GM18858 (cell line): Measurements from ENCODE around the gene SERTAD2.

Experiments
- ATAC-seq: cut with Tn5 transposase; IDR thresholded peaks from one replicate; pipeline ENCODE4 v1.9.1; 2021; ENCODE audit not compliant: unreplicated experiment

Gene SERTAD2

DNA sequence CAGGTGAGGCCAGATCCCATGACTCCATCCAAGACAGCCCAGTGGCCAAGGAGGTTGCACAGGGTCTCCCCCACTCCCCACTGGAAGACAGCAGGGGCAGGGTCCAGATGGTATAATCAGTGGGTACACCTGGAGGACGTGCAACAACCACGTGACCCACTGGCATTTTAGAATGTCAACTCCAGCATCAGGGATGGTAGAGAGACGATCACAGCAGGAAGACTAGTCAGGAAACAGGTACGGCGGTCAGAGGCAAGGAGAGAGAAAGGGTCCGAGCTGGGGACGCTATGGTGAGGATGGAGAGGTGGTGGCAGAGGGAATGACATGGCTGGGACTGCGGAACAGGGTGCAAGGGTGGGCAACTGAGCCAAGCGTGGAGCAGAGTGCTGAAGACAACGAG lies 23.0 kb downstream of the SERTAD2 start:
- ATAC-seq: no peak

DNA sequence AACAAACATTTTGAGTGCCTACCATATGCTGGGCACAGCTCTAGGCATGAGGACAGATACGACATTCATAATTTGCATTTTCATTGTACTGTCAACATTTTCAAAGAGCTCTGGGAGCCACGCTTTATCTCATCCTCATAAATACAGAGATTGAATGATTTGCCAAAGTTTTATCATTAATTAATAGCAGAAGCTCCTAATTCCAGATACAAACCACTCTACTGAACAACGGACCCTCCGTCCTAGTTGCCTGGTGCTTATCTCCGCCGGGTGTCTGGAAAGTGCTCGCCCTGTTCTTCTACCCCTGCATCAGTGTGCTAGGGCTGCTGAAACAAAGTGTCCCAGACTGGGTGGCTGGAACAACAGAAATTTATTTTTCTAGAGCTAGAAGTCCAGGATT lies 23.8 kb downstream of the SERTAD2 start:
- ATAC-seq: no peak

DNA sequence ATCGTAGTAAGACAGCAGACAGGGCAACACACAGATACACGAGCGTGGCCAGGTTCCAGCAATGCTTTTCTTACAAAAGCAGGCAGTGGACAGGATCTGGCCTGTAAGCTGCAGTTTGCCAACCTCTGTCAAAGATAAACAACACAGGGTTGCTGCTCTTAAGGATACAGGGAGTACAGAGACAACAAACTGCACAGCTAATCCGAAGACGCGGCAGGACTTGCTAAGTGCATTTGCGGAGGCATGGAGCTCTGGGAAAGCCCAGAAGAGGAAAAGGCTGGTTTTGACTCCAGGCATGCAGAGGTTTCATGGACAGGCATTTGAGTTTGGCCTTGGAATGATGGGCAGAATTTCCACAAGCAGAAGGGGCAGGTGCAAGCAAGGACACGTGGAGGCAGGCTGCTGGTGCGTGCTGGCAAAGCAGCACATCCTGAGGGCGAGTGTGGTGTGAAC lies 24.4 kb downstream of the SERTAD2 start:
- no peak for ATAC-seq

- no peak for ATAC-seq
These were observed 25.6 kb downstream of the SERTAD2 start for GRCh38 chr2:64627860-64628841.

- no peak for ATAC-seq
These were observed 26.6 kb downstream of the SERTAD2 start for GRCh38 chr2:64626963-64627760.

DNA sequence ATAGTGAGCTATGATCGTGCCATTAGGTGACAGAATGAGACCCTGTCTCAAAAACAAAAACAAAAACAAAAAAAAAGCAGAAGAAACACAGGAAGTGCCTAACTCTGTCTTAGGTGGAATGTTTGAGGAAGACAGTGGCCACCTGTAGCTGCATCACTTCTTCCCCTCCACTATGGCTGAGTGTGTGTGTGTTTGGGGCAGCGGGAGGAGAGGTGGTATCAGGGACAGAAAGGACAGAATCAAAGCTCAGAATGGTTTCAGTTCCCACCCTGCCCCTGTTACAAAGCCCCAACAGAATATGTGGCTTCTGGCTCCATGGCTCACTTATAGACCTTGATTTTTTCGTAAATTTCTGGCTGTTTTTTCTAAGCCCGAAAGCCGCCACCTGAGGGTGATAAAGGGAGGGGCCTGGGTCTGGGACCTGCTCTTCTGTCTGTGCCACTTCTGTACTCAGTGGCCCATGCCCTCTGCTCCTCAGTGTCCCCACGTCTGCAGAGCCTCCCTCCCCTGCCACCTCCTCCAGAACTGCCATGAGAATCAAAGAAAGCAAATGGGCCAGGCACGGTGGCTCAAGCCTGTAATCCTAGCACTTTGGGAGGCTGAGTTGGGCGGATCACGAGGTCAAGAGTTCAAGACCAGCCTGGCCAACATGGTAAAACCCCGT lies 27.4 kb downstream of the SERTAD2 start:
- no peak for ATAC-seq

- ATAC-seq: no peak
These were observed 28.2 kb downstream of the SERTAD2 start for GRCh38 chr2:64625299-64626145.

GRCh38 chr2:64624862-64625261 lies 28.9 kb downstream of the SERTAD2 start:
- no peak for ATAC-seq

- ATAC-seq: no peak
These were observed 29.6 kb downstream of the SERTAD2 start for GRCh38 chr2:64624108-64624610.

- no peak for ATAC-seq
These were observed 30.4 kb downstream of the SERTAD2 start for GRCh38 chr2:64623242-64623850.

GRCh38 chr2:64622443-64623241 lies 31.1 kb downstream of the SERTAD2 start:
- ATAC-seq: no peak

- no peak for ATAC-seq
These were observed 33.1 kb downstream of the SERTAD2 start for GRCh38 chr2:64620661-64621060.

DNA sequence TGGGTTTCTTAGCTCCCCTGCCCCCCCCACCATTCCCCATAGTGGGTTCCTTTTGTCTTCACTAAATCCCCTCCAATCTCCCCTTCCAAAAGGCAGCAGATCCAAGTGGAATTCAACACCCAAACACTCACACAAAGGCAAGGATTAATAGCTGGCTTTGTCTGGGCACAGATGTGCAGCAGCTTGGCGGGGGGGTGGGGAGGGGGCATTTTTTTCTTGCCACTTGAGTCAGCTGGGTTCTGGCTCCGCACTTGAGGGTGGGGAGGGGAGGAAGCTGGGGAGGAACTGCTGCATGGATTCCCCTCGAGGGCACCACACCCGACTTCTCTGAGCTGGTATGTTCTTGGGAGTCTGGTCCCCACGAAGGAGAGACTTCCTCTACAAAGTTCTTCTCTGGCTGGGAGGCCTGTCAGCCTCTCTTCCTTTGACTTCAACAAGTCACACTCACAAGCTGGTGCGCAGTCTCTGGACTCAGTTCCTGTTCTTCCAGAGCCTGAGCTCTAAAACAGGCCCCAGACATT lies 36.0 kb downstream of the SERTAD2 start:
- ATAC-seq: no peak

GRCh38 chr2:64615844-64616536 lies 37.7 kb downstream of the SERTAD2 start:
- ATAC-seq: no peak

GRCh38 chr2:64615192-64615763 lies 38.4 kb downstream of the SERTAD2 start:
- no peak for ATAC-seq

DNA sequence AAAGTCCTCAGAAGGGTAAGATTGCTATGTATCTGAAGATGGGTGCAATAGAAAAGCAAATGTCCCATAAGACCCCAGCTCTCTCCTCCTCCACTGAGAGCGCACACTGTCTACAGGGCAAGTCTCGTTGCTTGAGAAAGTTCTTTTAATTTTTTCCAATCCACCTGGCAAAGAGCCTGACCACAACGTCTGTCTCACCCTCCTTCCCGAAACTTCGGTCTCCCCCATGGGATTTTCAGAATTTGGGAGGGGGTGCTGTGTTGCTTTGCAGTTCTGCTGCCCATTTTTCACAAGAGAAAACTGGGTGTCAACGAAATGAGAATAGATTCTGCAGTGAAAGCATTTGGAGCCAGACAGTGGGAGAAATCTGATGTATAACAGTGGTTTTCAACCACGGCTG lies 40.4 kb downstream of the SERTAD2 start:
- ATAC-seq: no peak

DNA sequence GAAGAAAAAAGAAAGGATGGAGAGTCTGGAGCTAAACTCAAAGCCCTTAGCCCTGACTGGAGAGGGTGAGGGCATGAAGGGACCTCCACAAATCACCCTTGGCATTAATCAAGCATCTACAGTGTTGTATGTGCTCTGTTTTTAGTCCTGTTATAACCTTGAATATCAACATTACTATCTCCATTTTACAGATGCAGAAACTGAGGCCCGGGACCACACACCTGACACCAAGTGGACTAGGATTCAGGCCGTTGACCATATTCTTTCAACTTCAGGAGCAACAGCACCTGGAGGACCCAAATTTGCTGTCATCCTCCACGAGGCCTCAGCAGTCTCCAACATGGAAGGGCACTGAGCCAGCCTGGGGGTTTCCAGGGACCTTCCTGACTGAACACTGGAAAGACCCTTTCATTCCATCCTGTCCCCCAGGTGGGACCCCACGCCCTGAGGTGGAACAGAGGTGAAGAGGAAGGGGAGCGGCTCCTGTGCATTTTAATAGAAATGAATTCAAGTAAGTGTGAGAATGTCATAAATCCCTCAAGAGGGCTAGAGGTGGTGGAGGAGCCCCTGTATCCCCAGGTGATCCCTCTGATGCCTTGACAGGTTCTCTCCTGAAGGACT lies 41.0 kb downstream of the SERTAD2 start:
- no peak for ATAC-seq
